Hippocampal formation (tissue), 2 donors: ENCODE measurements around the gene RBM5.

Experiments used
- DNase-seq, 2 donors: peaks; one replicate each; lab custom pipeline; 2025; lab: John Stamatoyannopoulos, UW

RBM5 gene

GRCh38 chr3:50138266-50139200, 49.8 kb downstream of the RBM5 start:
- DNase-seq = no peak

GRCh38 chr3:50139308-50139707, 50.6 kb downstream of the RBM5 start:
- DNase-seq = no peak

GRCh38 chr3:50139718-50140423, 51.2 kb downstream of the RBM5 start:
- DNase-seq = no peak

GRCh38 chr3:50140990-50141389, 52.3 kb downstream of the RBM5 start:
- no peak for DNase-seq

DNA sequence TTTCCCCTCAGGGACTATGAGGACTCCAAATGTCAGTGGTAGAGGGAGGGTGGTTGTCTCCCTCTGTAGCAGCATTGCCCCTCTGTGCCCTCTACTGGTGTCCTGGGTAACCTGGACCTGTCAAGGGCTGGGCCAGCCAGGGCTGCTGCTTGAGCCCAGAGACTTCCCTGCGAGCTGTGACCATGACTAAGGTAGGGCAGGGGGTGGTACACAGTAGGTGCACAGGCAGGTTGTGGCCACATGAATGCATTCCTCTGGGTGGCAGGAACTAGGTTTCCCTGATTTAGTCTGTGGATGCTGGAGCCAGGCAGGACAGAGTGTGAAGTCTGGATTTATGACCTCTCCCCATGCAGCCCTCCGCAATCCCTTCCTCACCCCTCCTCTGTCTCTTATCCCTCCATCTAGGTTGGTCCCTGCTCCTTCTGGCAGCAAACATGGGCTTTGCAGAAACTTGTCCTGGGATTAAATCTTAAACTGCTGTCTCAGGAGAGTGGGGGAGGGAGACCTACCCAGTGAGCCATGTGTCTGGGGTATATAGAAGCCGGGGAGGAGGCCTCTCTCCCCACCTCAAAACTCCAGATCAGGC, 57.7 kb downstream of the RBM5 start:
- no peak for DNase-seq

DNA sequence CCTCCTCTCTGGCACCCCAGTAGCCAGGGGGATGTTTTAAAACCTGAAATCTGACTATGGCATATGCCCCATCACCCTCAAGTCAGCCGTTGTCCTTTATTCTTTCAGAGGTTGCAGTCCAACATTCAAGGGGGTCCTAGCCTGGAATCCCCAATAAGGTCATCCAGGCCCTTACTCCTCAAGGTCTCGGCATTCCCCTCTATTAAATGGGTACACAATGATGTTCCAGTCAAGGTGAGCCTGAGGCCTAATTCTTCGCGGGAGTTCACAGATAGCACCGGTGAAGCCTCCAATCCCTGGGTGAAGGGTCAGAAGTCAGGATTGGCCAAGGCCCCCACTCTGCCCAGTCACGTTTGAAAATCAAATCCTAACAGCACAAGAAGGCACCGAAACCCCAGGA, 58.3 kb downstream of the RBM5 start:
- DNase-seq = no peak

DNA sequence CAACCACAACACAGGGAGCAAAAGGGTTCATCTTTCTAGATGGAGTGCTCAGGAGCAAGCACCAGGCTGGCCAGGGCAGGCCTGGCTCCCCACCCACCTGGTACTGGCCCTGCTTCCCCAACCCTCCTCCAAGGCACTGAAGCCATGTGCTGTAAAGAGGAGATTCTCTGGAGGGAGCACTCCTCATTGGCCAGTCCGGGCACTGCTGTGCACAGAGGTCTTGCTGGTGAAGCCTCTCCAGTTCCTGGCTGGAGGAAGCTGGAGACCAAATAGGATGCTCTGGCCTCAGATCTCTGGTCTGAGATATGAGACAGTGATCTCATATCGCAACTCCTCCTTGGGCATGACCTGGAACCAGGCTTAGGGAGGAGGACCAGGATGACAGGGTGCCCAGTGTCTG, 58.7 kb downstream of the RBM5 start:
- DNase-seq = no peak

DNA sequence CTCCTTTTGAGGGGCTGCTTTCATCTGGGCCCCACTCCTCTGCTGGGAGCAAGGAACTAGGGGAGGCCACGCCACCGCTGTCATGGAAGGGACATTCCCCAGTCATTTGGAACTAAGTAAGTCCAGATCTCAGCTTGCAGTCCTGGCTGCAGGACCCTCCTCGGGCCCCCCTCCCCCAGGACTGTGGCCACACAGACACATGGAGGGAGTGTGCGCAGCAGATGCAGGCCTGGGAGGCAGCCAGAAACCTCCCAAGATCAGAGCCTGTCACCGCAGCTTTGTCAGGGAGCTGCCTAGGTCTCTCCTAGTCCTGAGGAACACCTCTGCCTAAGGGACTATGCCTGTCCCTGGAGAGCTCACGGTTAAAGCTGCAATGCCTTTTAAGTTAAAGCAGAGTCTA, 59.1 kb downstream of the RBM5 start:
- DNase-seq = no peak

DNA sequence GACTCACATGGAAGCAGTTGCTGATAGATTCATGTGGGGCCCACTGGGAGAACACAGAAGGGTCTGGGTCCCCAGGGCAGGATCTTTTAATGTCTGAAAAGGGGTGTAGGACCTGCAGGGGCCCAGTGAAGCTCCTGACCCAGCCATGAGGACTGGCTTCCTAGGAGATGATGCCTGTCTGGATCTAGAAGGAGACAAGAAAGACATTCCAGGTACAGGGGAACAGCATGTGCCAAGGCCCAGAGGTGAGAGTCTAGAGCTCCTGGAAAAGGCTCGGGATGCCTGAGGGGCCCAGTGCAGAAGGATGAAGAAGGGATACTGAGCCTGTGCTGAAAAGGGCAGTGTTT, 61.7 kb downstream of the RBM5 start:
- DNase-seq = no peak

- no peak for DNase-seq
Measured at GRCh38 chr3:50150863-50151686, 62.4 kb downstream of the RBM5 start.

GRCh38 chr3:50151728-50152127, 63.0 kb downstream of the RBM5 start:
- no peak for DNase-seq

GRCh38 chr3:50153782-50154475, 65.2 kb downstream of the RBM5 start:
- no peak for DNase-seq

- DNase-seq = no peak
Measured at GRCh38 chr3:50154476-50154839, 65.7 kb downstream of the RBM5 start.

GRCh38 chr3:50154840-50155490, 66.2 kb downstream of the RBM5 start, which contains the start of gene SEMA3F:
Gene SEMA3F (plus strand): TSS chr3:50155324. CDS start chr3:50159623, 4,299 bp downstream.
- DNase-seq = no peak

DNA sequence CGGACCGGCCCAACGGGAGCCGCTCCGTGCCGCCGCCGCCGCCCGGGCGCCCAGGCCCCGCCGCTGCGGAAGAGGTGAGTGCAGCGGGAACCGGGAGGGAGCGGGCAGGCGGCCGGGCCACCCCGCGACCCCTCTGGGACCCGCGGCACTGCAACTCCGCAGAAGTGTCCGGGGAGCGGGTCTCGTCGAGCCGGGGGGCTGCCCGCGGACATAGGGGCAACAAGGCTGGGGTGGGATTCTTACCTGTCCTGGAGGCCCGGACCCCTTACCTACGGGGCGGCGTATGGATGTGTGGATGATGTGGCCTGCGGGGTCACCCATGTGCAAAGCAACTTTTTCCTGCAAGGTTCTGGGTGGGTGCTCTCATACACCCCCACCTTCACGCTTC, 66.8 kb downstream of the RBM5 start:
- DNase-seq = no peak

DNA sequence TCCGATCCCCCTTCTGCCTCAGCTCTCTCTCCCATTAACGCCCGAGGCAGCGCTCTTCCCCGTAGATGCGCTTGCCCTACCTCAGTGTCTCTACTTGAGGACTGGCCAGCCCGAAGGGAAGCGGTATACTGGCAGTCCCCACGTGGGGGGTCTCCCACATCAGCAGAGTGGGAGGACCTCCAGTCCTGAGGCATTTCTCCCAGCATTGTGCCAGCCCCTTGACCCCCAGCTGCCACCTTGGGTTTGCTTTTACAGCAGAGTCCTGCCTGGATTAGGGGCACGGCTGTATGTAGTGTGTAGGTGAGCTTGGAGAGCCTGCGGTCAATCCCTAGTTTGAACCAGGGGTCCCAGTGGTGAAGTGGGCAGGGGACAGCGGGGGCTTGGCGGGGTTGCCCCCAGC, 67.2 kb downstream of the RBM5 start:
- no peak for DNase-seq

DNA sequence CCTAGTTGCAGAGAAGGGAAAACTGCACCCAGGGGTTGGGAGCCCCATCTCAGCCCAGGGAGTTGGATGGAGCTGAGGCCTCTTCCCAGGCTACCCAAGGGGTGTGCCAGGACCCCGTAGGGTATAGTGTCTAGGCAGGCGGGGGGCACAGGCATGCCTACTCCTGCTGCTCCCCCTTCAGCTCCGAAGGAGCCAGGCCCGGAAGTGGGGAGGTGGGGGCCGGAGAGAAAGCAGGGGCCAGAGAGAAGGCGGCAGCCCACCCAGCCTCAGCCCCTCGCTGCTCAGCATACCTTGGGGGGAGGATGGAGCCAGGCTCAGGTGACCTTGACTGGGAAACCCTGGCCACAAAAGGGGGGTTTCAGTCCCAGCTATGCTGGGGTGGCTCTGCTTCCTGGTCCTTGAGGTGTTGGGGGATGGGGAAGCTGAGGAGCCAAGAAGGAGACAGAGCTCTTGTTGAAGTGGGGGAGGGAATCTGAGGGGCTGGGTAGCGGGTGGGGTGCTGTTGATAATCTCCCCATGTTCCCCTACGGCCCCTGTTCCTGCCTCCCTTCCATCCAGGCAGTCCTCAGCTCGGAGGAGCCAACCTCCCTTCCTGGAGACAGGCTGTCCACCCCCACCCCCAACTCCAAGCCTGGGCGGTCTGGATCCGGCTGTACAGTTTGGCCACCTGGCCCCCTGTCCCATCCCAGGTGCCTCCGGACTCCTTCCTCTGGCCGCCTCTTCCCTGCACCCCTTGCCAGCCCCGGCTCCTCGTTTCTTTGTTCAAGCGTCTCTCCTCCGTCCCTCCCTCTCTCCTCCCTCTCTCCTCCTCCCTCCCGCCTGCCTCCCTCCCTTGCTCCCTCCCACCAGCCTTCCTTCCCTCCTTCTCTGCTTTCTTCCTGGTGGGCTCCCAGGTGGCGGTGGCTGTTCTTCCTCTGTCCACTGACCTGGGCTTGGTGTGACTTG, 68.1 kb downstream of the RBM5 start:
- no peak for DNase-seq

GRCh38 chr3:50157827-50158529, 69.3 kb downstream of the RBM5 start:
- no peak for DNase-seq

GRCh38 chr3:50158530-50159146, 69.9 kb downstream of the RBM5 start:
- no peak for DNase-seq
